A549 (cell line): ENCODE data around the gene LSG1. TPM values are rescaled to one million over a fixed set of nuclear protein-coding genes. Genes with fewer than 3 reads are reported as not detected.

Experiments used
- ATAC-seq, 2 experiments: fragments of 200-7000 bp in 1 of 2; fragments of >200 bp in 1 of 2; cut with Nextera tagmentation in 1 of 2; cut with Tn5 transposase in 1 of 2; 3 replicates each; pipeline versions ENCODE4 v1.8.0 to v1.9.1; 2018 to 2020; ENCODE audit warnings: mild to moderate bottlenecking in 1 of 2, moderate library complexity in 1 of 2
- CTCF ChIA-PET: fragments of 300-600 bp; sonication (Branson Sonifier 250); formaldehyde crosslinking; extraction: SDS; loops from one replicate; lab custom pipeline; 2021; ENCODE audit warnings: antibody characterized with exemption, inconsistent platforms; lab: Yijun Ruan, JAX
- POLR2A ChIA-PET: fragments of 350-600 bp; formaldehyde crosslinking; extraction: SDS; loops from one replicate; lab custom pipeline; 2021; ENCODE audit warnings: antibody characterized with exemption, inconsistent platforms; lab: Yijun Ruan, JAX
- DNase-seq, 2 experiments: peaks; one replicate each; pipeline versions ENCODE4 v3.0.0 to v3.0.0-alpha.2; 2011 to 2016; ENCODE audit warnings: low read depth in 1 of 2, low spot score in 1 of 2
- FAIRE-seq: peaks from 2 replicates; lab custom pipeline; 2011; peaks lifted over from hg19 to GRCh38; lab: Jason Lieb, UNC
- H3K27ac ChIP-seq, 2 experiments: fragments of >200 bp; sonication (Bioruptor Twin); formaldehyde crosslinking; 3 replicates each; pipeline ENCODE4 v1.5.1; 2016 to 2017
- H3K4me1 ChIP-seq: fragments of >200 bp; sonication (Bioruptor Twin); formaldehyde crosslinking; 3 replicates; pipeline ENCODE4 v1.6.1; 2016
- H3K4me2 ChIP-seq: fragments of >200 bp; sonication (Bioruptor Twin); formaldehyde crosslinking; 3 replicates; pipeline ENCODE4 v1.6.1; 2016
- H3K4me3 ChIP-seq: fragments of >200 bp; sonication (Bioruptor Twin); formaldehyde crosslinking; 3 replicates; pipeline ENCODE4 v1.5.1; 2016
- H3K9me3 ChIP-seq: fragments of >200 bp; sonication (Bioruptor Twin); formaldehyde crosslinking; 3 replicates; pipeline ENCODE4 v1.6.1; 2016
- CHD2 ChIP-seq: fragments of 150-350 bp; IDR thresholded peaks from 2 replicates; pipeline ENCODE4 v1.6.1; 2014; ENCODE audit warnings: low read length; ENCODE audit not compliant: partially characterized antibody
- CHD4 ChIP-seq: fragments of 200-600 bp; sonication (generic); IDR thresholded peaks from 2 replicates; pipeline ENCODE4 v1.6.1; 2016; ENCODE audit warnings: antibody characterized with exemption, mild to moderate bottlenecking, borderline replicate concordance
- EHF ChIP-seq: fragments of 250-450 bp; sonication (Bioruptor Pico); IDR thresholded peaks from 2 replicates; pipeline ENCODE4 v1.5.0; 2020; ENCODE audit warnings: mild to moderate bottlenecking
- EHMT2 ChIP-seq: fragments of 200-600 bp; sonication (generic); IDR thresholded peaks from 2 replicates; pipeline ENCODE4 v1.6.1; 2016; ENCODE audit warnings: antibody characterized with exemption, low read depth, mild to moderate bottlenecking, moderate library complexity
- HDAC2 ChIP-seq: fragments of 200-600 bp; sonication (generic); IDR thresholded peaks from 2 replicates; pipeline ENCODE4 v1.6.1; 2016
- HMGXB4 ChIP-seq: fragments of 250-450 bp; sonication (Bioruptor Pico); IDR thresholded peaks from 2 replicates; pipeline ENCODE4 v1.5.0; 2021; ENCODE audit warnings: mild to moderate bottlenecking, moderate library complexity, borderline replicate concordance
- HOXB5 ChIP-seq: fragments of 250-450 bp; sonication (Bioruptor Pico); IDR thresholded peaks from 2 replicates; pipeline ENCODE4 v1.5.0; 2020; ENCODE audit warnings: mild to moderate bottlenecking, moderate library complexity
- JUN ChIP-seq, 2 experiments: fragments of >200 bp; sonication (Bioruptor Twin); formaldehyde crosslinking; IDR thresholded peaks; 2 replicates in 1 of 2; 3 replicates in 1 of 2; pipeline ENCODE4 v1.6.1; 2016 to 2017
- KDM5A ChIP-seq: fragments of 200-600 bp; sonication (generic); IDR thresholded peaks from 2 replicates; pipeline ENCODE4 v1.6.1; 2016; ENCODE audit warnings: antibody characterized with exemption, mild to moderate bottlenecking
- NR3C1 ChIP-seq: fragments of >200 bp; sonication (Bioruptor Twin); formaldehyde crosslinking; IDR thresholded peaks from 3 replicates; pipeline ENCODE4 v1.6.1; 2017
- POLR2AphosphoS2 ChIP-seq: conservative IDR thresholded peaks from 2 replicates; pipeline ENCODE4 v1.6.1; 2012; ENCODE audit warnings: low read length, improper control_type of control experiment, inconsistent platforms
- RAD21 ChIP-seq, 2 experiments: fragments of >200 bp in 1 of 2; sonication (Bioruptor Twin) in 1 of 2; formaldehyde crosslinking in 1 of 2; IDR thresholded peaks in 1 of 2; conservative IDR thresholded peaks in 1 of 2; 2 replicates in 1 of 2; 3 replicates in 1 of 2; pipeline ENCODE4 v1.6.1; 2012 to 2018; ENCODE audit warnings: inconsistent platforms in 1 of 2
- TFCP2L1 ChIP-seq: fragments of 250-450 bp; sonication (Bioruptor Pico); IDR thresholded peaks from 2 replicates; pipeline ENCODE4 v1.5.0; 2021; ENCODE audit warnings: mild to moderate bottlenecking
- TP53 ChIP-seq: fragments of 250-450 bp; sonication (Bioruptor Pico); IDR thresholded peaks from 2 replicates; pipeline ENCODE4 v1.5.0; 2021; ENCODE audit warnings: mild to moderate bottlenecking, moderate library complexity
- ZNF302 ChIP-seq: fragments of 250-450 bp; sonication (Bioruptor Pico); IDR thresholded peaks from 2 replicates; pipeline ENCODE4 v1.9.0; 2021; ENCODE audit warnings: inconsistent platforms, mild to moderate bottlenecking, moderate library complexity
- ZSCAN20 ChIP-seq: fragments of 250-450 bp; sonication (Bioruptor Pico); IDR thresholded peaks from 2 replicates; pipeline ENCODE4 v1.8.0; 2022; ENCODE audit warnings: mild to moderate bottlenecking, moderate library complexity
- WGBS: methylation state at CpG from one replicate; pipeline ENCODE4 v1.1.6; 2017; ENCODE audit errors: missing lambda C conversion rate; 5-methylcytosine and 5-hydroxymethylcytosine counted together
- polyA plus RNA-seq, 4 experiments: library from polyadenylated mRNA; depleted of rRNA in 3 of 4; stranded (reverse); fragments of >200 nt; fragmentation: RNase III in 1 of 4; extraction: RNeasy Plus Mini Kit Qiagen cat#74134 plus additional on column Dnase treatment in 1 of 4; gene quantifications; 2 replicates in 3 of 4; 3 replicates in 1 of 4; pipeline ENCODE4 v1.2.3, GENCODE V29; 2011 to 2017
- TF ChIP-seq, protein P1 (sequence below): fragments of 150-350 bp; IDR thresholded peaks from 2 replicates; pipeline ENCODE4 v1.6.1; 2014; ENCODE audit warnings: low read depth, mild to moderate bottlenecking, low read length
- TF ChIP-seq, protein P2 (sequence below): fragments of 450-650 bp; IDR thresholded peaks from 2 replicates; pipeline ENCODE4 v1.6.1; 2014; ENCODE audit warnings: antibody characterized with exemption
- TF ChIP-seq, protein P3 (sequence below): IDR thresholded peaks from 2 replicates; pipeline ENCODE4 v1.6.1; 2012

The LSG1 gene
- polyA plus RNA-seq, 2 of the 4 experiments (the other 2 are of a cell fraction), result 37.4 to 70.3 TPM

GRCh38 chr3:194640829-194641228 is 31.2 kb downstream of the LSG1 start:
- H3K4me2 ChIP-seq, result no peak overlapping the region
- no peak for TF ChIP-seq KDM5A
- no peak for TF ChIP-seq TP53
- no peak for TF ChIP-seq TFCP2L1
- TF ChIP-seq ZSCAN20 (CRISPR knock-in tag), result no peak
- TF ChIP-seq HDAC2, result no peak
- no peak for TF ChIP-seq POLR2AphosphoS2
- POLR2A ChIA-PET, result no interaction called here
- FAIRE-seq (no peak), DNase-seq (peak in 1 of 2 experiments; percentile 29), ATAC-seq (peak; percentile 66 to 85; a peak in 5 of 6 replicates)
- CTCF ChIA-PET, result interaction anchor here (0.6 to 1.7 kb wide), 4 partner anchors 9 to 1388 kb away, joined by 3 to 5 read pairs (median 4); no protein-coding TSS in a partner anchor
- H3K9me3 ChIP-seq, result no peaks in the 10 kb centered on the region
- no peaks in the 10 kb centered on the region for H3K4me1 ChIP-seq
- H3K4me3 ChIP-seq, result no peak overlapping the region
- 69% methylated on average over 7 of the region's 7 CpGs for WGBS
- H3K27ac ChIP-seq, result no peak overlapping the region

GRCh38 chr3:194638991-194639605 is 32.9 kb downstream of the LSG1 start:
- Histone ChIP-seq H3K9me3 (no peaks in the 10 kb centered on the region), H3K4me3 (no peak overlapping the region), H3K4me1 (no peaks in the 10 kb centered on the region), H3K4me2 (no peak overlapping the region), H3K27ac (no peak overlapping the region)
- POLR2A ChIA-PET, result no interaction called here
- DNase-seq (no peak), ATAC-seq (0 out of 6 replicates have a peak, but pooled peaks of 1 of the 2 experiments have one; percentile 11), FAIRE-seq (no peak)
- TF ChIP-seq RAD21 (conservative IDR thresholded peaks at IDR 0.05 in 1 of 2, IDR thresholded peaks at IDR 0.05 in 1 of 2) (no peak), ZNF302 (CRISPR knock-in tag) (no peak)
- CTCF ChIA-PET, result interaction anchor here (0.7 to 1.5 kb wide), 2 partner anchors 25 to 153 kb away, joined by 3 read pairs; no protein-coding TSS in a partner anchor
- 91% methylated on average over 10 of the region's 10 CpGs for WGBS

- TF ChIP-seq, protein P1, sequence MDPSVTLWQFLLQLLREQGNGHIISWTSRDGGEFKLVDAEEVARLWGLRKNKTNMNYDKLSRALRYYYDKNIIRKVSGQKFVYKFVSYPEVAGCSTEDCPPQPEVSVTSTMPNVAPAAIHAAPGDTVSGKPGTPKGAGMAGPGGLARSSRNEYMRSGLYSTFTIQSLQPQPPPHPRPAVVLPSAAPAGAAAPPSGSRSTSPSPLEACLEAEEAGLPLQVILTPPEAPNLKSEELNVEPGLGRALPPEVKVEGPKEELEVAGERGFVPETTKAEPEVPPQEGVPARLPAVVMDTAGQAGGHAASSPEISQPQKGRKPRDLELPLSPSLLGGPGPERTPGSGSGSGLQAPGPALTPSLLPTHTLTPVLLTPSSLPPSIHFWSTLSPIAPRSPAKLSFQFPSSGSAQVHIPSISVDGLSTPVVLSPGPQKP, result no peak
- no peak for TF ChIP-seq EHF (CRISPR knock-in tag)
- TF ChIP-seq HOXB5 (CRISPR knock-in tag), result no peak
- no peak for TF ChIP-seq CHD4
- TF ChIP-seq HMGXB4 (CRISPR knock-in tag), result no peak
- no peak for TF ChIP-seq NR3C1
- TF ChIP-seq, protein P2, sequence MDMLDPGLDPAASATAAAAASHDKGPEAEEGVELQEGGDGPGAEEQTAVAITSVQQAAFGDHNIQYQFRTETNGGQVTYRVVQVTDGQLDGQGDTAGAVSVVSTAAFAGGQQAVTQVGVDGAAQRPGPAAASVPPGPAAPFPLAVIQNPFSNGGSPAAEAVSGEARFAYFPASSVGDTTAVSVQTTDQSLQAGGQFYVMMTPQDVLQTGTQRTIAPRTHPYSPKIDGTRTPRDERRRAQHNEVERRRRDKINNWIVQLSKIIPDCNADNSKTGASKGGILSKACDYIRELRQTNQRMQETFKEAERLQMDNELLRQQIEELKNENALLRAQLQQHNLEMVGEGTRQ, result no peak
- TF ChIP-seq, protein P3, sequence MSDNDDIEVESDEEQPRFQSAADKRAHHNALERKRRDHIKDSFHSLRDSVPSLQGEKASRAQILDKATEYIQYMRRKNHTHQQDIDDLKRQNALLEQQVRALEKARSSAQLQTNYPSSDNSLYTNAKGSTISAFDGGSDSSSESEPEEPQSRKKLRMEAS, result no peak
- TF ChIP-seq JUN (IDR thresholded peaks at IDR 0.05), result no peak
- no peak for TF ChIP-seq EHMT2
- TF ChIP-seq CHD2, result no peak
- DNase-seq (no peak), ATAC-seq (no peak), FAIRE-seq (no peak)
- Histone ChIP-seq H3K4me3 (no peak overlapping the region), H3K4me2 (no peak overlapping the region), H3K9me3 (no peaks in the 10 kb centered on the region), H3K27ac (no peak overlapping the region), H3K4me1 (no peaks in the 10 kb centered on the region)
- ChIA-PET CTCF (interaction anchor here (0.7 to 2.2 kb wide), 3 partner anchors 23 to 294 kb away, joined by 3 to 5 read pairs (median 3); no protein-coding TSS in a partner anchor), POLR2A (no interaction called here)
- WGBS, result 89% methylated on average over 22 of the region's 22 CpGs
Measured at GRCh38 chr3:194637541-194638400, 34.2 kb downstream of the LSG1 start.
